Activated CD4-positive, alpha-beta T cell treated with anti-CD3 and anti-CD28 coated beads, Interleukin-2, Interleukin-6, amounts not matched to agents 100 ng/mL and 50 ng/mL, durations not matched to agents 16 hours and 8 hours (primary cell): ENCODE results near the gene RAP1GDS1.
"Not testable (repeated sequence)": the region's sequence is repeated elsewhere in the genome, so short reads cannot be mapped to it uniquely, and the experiment has no call there.

Experiments
- DNase-seq: peaks from one replicate; pipeline ENCODE4 v3.0.0-alpha.2; 2020

The RAP1GDS1 gene

GRCh38 chr4:98288671-98289070 is 27.5 kb downstream of the RAP1GDS1 start:
- DNase-seq = not testable (repeated sequence)

GRCh38 chr4:98289375-98289774 is 28.2 kb downstream of the RAP1GDS1 start:
- DNase-seq = no peak

- DNase-seq = no peak
These were observed 29.3 kb downstream of the RAP1GDS1 start for GRCh38 chr4:98290511-98290910.

- no peak for DNase-seq
These were observed 32.1 kb downstream of the RAP1GDS1 start for GRCh38 chr4:98293104-98293887.

GRCh38 chr4:98298022-98298421 is 36.8 kb downstream of the RAP1GDS1 start:
- no peak for DNase-seq

GRCh38 chr4:98300706-98301105 is 39.5 kb downstream of the RAP1GDS1 start:
- DNase-seq = no peak

GRCh38 chr4:98305576-98305975 is 44.4 kb downstream of the RAP1GDS1 start:
- DNase-seq = no peak

GRCh38 chr4:98310867-98311266 is 49.7 kb downstream of the RAP1GDS1 start:
- no peak for DNase-seq

GRCh38 chr4:98311656-98312055 is 50.5 kb downstream of the RAP1GDS1 start:
- DNase-seq = no peak

GRCh38 chr4:98314791-98315565 is 53.8 kb downstream of the RAP1GDS1 start:
- DNase-seq = no peak

GRCh38 chr4:98318521-98318920 is 57.3 kb downstream of the RAP1GDS1 start:
- DNase-seq = no peak

- DNase-seq = no peak
These were observed 57.8 kb downstream of the RAP1GDS1 start for GRCh38 chr4:98319021-98319420.

GRCh38 chr4:98326168-98326567 is 65.0 kb downstream of the RAP1GDS1 start:
- DNase-seq = no peak

- DNase-seq = no peak
These were observed 66.5 kb downstream of the RAP1GDS1 start for GRCh38 chr4:98327694-98328093.

GRCh38 chr4:98329879-98330640 is 68.9 kb downstream of the RAP1GDS1 start:
- DNase-seq = not testable (repeated sequence)

- no peak for DNase-seq
These were observed 70.8 kb downstream of the RAP1GDS1 start for GRCh38 chr4:98332017-98332416.

GRCh38 chr4:98334461-98334860 is 73.3 kb downstream of the RAP1GDS1 start:
- no peak for DNase-seq

GRCh38 chr4:98338761-98339438 is 77.7 kb downstream of the RAP1GDS1 start:
- no peak for DNase-seq

GRCh38 chr4:98341309-98341708 is 80.1 kb downstream of the RAP1GDS1 start:
- no peak for DNase-seq

- DNase-seq = no peak
These were observed 82.4 kb downstream of the RAP1GDS1 start for GRCh38 chr4:98343626-98344025.

GRCh38 chr4:98345838-98346237 is 84.7 kb downstream of the RAP1GDS1 start:
- no peak for DNase-seq

GRCh38 chr4:98352396-98352795 is 91.2 kb downstream of the RAP1GDS1 start:
- no peak for DNase-seq

- DNase-seq = no peak
These were observed 91.8 kb downstream of the RAP1GDS1 start for GRCh38 chr4:98352940-98353339.
